ENCODE measurements around the gene ASB18. TPM values are rescaled to one million over a fixed set of nuclear protein-coding genes. Genes with fewer than 3 reads are reported as not detected.

ASB18 gene
- total RNA-seq, 4 donors from 2014 or later: not detected

DNA sequence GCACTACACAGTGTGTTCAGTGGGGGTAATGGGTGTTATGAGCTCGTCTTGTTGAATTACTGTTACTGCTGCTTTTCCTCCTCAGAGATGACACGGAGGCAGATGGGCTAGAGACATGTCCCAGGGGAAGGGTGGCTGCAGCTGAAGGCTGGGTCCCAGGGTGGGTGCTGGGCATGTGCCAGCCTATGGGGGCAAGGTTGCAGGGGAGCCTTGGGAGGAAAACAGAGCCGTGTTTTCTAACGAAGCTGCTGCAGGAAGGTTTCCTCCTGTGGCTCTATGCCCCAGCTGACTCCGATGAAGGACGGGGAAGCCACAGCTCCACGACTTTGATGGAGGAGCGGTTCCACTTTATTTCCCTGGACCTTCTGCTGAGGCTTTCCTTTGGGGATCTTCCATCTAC is 42.4 kb downstream of the ASB18 start:
- Histone ChIP-seq H3K27me3 (no peaks in the 10 kb centered on the region), H3K27ac (no peak overlapping the region), H3K4me3 (no peak overlapping the region), H3K9me3 (no peaks in the 10 kb centered on the region), H3K4me1 (no peaks in the 10 kb centered on the region), H3K36me3 (no peaks in the 10 kb centered on the region)
- no peak for TF ChIP-seq POLR2A (IDR thresholded peaks at IDR 0.05)
- TF ChIP-seq, protein P1, sequence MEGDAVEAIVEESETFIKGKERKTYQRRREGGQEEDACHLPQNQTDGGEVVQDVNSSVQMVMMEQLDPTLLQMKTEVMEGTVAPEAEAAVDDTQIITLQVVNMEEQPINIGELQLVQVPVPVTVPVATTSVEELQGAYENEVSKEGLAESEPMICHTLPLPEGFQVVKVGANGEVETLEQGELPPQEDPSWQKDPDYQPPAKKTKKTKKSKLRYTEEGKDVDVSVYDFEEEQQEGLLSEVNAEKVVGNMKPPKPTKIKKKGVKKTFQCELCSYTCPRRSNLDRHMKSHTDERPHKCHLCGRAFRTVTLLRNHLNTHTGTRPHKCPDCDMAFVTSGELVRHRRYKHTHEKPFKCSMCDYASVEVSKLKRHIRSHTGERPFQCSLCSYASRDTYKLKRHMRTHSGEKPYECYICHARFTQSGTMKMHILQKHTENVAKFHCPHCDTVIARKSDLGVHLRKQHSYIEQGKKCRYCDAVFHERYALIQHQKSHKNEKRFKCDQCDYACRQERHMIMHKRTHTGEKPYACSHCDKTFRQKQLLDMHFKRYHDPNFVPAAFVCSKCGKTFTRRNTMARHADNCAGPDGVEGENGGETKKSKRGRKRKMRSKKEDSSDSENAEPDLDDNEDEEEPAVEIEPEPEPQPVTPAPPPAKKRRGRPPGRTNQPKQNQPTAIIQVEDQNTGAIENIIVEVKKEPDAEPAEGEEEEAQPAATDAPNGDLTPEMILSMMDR (IDR thresholded peaks at IDR 0.05): no peak
- intact Hi-C loops (cut with DNase I; ENCODE audit: low total_unique reads): no loop called here
- DNase-seq: no peak

DNA sequence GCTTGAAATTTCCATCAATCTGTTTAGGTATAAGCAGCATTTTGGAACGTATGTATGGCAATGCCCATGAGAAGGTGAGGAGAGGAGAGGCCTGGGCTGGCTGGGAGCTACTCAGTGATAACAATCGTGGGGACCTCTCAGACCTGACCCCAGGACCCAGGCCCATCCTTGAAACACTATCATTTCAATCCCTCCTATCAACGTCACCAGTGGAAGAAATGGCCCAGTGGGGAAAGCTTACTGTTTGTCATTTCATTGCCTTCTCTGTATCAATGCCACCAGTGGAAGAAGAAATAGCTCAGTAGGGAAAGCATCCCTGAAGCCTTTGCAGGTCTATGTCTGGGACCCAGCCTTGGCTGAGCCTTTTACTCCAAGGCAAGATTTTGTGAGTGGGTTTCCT is 44.8 kb downstream of the ASB18 start:
- TF ChIP-seq POLR2A (IDR thresholded peaks at IDR 0.05): no peak
- TF ChIP-seq, protein P1 (IDR thresholded peaks at IDR 0.05): no peak
- H3K9me3 ChIP-seq: no peaks in the 10 kb centered on the region
- H3K4me1 ChIP-seq: no peaks in the 10 kb centered on the region
- no peak overlapping the region for H3K27ac ChIP-seq
- H3K4me3 ChIP-seq: no peak overlapping the region
- intact Hi-C loops (cut with DNase I; ENCODE audit: low total_unique reads): no loop called here
- DNase-seq: no peak
- no peaks in the 10 kb centered on the region for H3K36me3 ChIP-seq
- H3K27me3 ChIP-seq: no peaks in the 10 kb centered on the region

GRCh38 chr2:236217926-236218325 is 46.3 kb downstream of the ASB18 start:
- H3K36me3 ChIP-seq: no peaks in the 10 kb centered on the region
- H3K27ac ChIP-seq: no peak overlapping the region
- no peaks in the 10 kb centered on the region for H3K4me1 ChIP-seq
- no peak overlapping the region for H3K4me3 ChIP-seq
- DNase-seq: no peak
- H3K9me3 ChIP-seq: no peaks in the 10 kb centered on the region
- TF ChIP-seq, protein P1 (IDR thresholded peaks at IDR 0.05): no peak
- no peak for TF ChIP-seq POLR2A (IDR thresholded peaks at IDR 0.05)
- intact Hi-C loops (cut with DNase I; ENCODE audit: low total_unique reads): no loop called here
- H3K27me3 ChIP-seq: no peaks in the 10 kb centered on the region

DNA sequence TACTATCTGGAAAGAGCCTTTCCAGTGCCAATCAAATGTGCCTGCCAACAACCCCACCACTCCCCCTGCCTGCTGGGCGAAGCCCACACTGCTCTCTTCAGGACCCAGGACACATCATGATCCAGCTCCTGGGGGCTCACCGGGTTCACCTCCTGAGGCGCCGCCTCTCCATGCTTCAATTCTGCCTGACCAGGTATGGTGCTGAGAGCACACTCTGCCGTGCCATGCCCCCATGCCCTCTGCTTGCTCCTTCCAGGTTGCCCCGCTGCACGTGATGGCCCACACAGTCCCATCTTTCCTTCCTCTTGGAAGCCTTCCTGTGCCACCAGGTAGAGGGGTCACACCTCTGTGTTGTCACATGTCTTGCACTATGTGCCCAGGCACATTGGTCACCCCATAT is 47.5 kb downstream of the ASB18 start:
- intact Hi-C loops (cut with DNase I; ENCODE audit: low total_unique reads): no loop called here
- H3K36me3 ChIP-seq: no peaks in the 10 kb centered on the region
- no peaks in the 10 kb centered on the region for H3K4me1 ChIP-seq
- no peak for DNase-seq
- no peak overlapping the region for H3K27ac ChIP-seq
- no peaks in the 10 kb centered on the region for H3K27me3 ChIP-seq
- TF ChIP-seq, protein P1 (IDR thresholded peaks at IDR 0.05): no peak
- no peak for TF ChIP-seq POLR2A (IDR thresholded peaks at IDR 0.05)
- no peaks in the 10 kb centered on the region for H3K9me3 ChIP-seq
- H3K4me3 ChIP-seq: no peak overlapping the region

GRCh38 chr2:236215761-236216333 is 48.4 kb downstream of the ASB18 start:
- no peaks in the 10 kb centered on the region for H3K36me3 ChIP-seq
- intact Hi-C loops (cut with DNase I; ENCODE audit: low total_unique reads): no loop called here
- no peak overlapping the region for H3K27ac ChIP-seq
- no peak overlapping the region for H3K4me3 ChIP-seq
- H3K9me3 ChIP-seq: no peaks in the 10 kb centered on the region
- H3K4me1 ChIP-seq: no peaks in the 10 kb centered on the region
- H3K27me3 ChIP-seq: no peaks in the 10 kb centered on the region
- no peak for DNase-seq
- TF ChIP-seq, protein P1 (IDR thresholded peaks at IDR 0.05): no peak
- no peak for TF ChIP-seq POLR2A (IDR thresholded peaks at IDR 0.05)

Measured in uterus (tissue), 4 donors.